Dedifferentiated amniotic fluid mesenchymal stem cell (primary cell): Measurements from ENCODE around the gene ODC1.

ENCODE experiments used
- DNase-seq: peaks from one replicate; pipeline ENCODE4 v3.0.0-alpha.2; 2016; ENCODE audit errors: extremely low spot score

The ODC1 gene

DNA sequence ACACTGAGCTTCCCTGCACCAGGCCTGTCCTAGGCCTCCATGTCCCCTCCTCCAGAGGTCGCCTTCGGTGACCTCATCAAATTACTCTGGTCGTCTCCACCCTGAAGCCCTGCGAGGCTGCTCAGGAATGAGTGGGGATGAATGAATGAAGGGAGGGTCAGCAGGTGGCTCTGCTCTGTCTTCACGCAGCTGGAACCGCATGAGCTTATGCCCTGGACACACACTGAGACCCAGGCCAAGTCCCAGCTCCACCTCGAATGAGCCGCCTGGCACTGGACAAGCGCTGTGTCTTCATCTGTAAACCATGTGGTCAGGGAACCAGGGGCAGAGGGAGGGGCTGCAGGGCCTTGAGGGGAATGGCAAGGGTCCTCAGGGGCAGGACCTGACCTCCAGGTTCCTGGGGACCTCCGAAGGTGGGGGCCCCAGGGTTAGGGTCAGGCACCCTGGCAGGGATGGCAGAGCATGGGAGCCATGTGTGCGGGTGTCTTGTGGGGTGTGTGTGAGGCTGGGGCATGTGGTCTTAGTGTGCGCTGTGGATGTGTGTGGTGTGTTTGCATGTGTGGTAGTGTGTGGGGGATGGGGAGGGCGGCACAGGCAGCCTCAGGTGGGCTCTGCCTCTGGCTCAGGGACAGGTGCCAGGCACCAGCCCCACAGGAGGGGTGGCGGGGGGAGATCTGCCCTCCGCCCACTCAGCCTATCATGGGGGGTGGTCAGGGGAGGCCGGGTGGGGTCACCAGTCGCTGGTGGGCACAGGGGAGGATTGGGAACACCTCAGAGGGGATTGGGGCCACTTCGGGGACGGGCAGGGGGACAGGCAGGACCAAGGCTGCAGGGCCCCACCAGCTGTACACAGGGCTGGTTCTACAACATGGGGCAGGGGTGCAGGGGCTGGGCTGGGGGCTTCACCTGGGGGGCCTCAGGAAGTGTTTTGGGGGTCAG is 13.9 kb downstream of the ODC1 start:
- no peak for DNase-seq

- DNase-seq: no peak
These were observed 14.7 kb downstream of the ODC1 start for GRCh38 chr2:10433264-10433946.

GRCh38 chr2:10432311-10433181 is 15.6 kb downstream of the ODC1 start:
- no peak for DNase-seq

- no peak for DNase-seq
These were observed 16.3 kb downstream of the ODC1 start for GRCh38 chr2:10431797-10432196.

- no peak for DNase-seq
These were observed 17.1 kb downstream of the ODC1 start for GRCh38 chr2:10430886-10431622.

GRCh38 chr2:10428924-10429323 is 19.2 kb downstream of the ODC1 start:
- no peak for DNase-seq

DNA sequence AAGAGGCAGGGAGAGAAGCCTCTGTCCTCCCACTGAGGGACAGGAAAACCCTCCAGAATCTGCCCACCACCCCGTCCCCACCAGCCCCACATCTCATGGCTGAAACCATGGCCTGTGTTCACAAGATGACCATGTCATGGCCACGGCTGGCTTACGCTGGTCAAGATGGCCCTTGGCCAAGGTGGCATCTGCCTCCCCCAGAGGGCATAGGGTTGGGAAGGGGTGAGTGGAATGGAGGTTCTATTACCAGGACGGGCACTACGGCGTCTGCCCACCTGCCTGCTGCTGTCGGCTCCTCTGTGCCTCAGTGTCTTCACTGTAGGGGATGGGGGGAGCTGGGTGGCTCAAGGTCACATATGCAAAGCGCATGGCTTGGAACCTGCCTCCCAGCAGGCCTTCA is 19.8 kb downstream of the ODC1 start:
- DNase-seq: no peak

- no peak for DNase-seq
These were observed 20.5 kb downstream of the ODC1 start for GRCh38 chr2:10427618-10427949.

DNA sequence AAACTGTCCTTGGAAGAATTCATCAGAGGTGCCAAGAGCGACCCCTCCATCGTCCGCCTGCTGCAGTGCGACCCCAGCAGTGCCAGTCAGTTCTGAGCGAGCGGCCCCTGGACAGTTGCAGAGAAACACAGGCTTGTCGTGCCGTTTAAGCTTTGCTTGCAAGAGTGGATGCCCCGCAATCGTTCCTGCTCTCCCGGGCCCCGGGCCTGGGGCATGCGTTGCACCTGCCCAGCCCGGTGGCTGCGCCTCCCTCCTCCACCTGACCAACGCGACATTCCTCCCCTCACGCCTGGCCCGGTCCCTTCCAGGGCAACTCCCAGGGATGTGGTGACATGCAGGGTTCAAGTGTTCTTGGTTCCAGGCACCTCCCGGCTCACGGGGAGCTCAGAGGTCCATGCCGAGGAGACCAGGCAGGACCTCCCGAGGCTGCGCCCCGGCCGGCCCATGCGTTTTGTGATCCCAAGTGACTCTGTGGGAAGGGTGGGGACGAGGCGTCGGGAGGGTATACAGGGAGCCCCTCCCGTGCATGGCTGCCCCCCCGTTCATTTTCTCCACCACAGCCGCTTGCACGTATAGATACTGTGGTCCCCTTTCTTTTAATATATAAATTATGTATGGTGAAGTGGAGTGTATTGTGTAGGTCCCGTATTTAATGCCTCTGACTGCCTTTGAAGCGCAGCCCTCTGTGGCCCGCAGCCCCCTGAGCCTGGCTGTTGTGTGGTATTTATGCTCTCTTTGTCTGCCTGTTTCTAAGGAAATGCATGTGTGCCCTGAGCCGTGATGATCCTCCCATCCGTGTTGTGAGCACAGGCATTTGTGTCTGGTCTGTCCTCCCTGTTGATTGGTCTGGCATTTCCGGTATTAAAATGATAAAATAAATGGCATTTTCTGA is 21.2 kb downstream of the ODC1 start:
- DNase-seq: no peak

DNA sequence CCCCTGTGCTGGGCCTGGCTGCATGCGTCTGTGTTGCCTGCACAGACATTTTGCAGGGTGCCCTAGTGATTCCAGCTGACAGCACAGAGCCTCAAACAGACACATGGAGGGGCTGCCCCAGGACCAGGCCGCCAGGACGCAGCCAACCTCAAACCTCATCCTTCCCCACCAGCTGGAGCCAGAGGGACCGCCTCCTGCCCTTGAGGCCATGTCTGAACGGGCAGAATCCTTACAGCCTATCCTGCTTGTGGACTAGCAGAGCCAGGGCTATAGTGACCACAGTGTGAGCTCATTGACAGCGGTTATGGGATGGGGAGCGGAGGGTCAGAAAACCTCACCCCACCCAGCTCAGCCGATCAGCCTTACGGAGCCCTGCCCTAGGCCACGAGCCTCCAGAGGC is 22.4 kb downstream of the ODC1 start:
- DNase-seq: no peak

DNA sequence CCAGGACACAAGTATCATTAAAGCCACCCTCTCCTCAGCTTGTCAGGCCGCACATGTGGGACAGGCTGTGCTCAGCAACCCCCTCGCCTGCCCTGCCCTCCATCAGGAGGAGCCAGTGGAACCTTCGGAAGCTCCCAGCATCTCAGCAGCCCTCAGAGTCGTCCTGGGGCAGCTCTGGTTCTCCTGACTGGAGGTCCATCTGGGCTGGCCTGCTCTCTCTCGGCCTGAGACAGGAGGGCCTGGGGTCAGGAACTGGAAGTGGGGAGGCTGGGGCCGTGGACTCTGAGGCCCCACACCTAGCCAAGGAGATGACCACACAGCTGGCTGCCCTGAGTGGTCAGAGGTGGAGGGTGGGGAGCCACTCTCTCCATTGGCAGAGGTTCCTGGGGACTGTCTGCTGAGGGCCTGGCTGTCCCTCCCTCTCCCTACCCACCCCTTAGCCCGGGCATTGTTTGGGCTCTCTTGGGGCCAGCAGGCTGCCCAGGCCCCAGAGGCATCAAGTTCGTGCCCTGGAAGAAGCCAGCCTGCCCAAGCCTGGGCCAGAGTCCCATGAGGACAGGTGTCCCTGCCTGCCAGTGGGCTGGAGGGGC is 23.1 kb downstream of the ODC1 start:
- DNase-seq: no peak

- no peak for DNase-seq
These were observed 24.1 kb downstream of the ODC1 start for GRCh38 chr2:10424051-10424450.

DNA sequence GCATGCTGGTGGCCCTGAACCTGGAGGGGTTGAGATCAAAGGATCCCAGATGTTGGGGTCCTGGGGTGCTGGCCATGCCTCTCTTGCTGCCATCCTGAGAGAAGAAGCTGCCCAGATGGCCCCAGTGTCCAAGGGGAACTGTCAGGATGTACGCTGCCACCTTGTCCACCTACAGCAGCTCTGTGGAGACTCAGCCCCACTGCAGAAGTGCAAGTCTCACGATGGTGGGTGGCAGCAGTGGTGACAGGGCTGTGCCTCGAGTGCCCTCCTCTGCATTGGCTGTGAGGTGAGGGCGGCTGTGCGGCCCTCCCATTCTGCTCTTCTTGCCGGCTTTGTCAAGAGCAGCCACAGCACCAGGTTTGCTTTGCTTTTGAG is 24.7 kb downstream of the ODC1 start:
- no peak for DNase-seq

- no peak for DNase-seq
These were observed 25.3 kb downstream of the ODC1 start for GRCh38 chr2:10422732-10423399.

DNA sequence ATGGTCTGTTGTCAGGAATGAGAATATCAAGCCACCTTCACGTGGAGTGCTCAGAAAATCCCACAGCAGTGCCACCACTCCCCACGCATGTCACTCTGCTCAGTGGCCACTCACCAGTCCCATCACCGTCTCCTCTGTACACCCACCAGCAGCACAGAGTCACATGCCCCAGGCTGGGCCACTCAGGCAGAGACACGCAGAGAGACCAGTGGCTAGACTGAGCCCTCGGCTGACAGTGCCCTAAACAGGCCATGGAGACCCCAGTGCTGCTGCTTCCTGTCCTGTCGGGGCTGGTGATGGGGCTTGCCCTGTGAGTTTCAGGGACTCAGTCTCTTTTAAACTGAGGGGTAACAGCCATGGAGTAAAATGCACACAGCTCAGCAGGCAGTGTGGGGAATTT is 25.9 kb downstream of the ODC1 start:
- no peak for DNase-seq

DNA sequence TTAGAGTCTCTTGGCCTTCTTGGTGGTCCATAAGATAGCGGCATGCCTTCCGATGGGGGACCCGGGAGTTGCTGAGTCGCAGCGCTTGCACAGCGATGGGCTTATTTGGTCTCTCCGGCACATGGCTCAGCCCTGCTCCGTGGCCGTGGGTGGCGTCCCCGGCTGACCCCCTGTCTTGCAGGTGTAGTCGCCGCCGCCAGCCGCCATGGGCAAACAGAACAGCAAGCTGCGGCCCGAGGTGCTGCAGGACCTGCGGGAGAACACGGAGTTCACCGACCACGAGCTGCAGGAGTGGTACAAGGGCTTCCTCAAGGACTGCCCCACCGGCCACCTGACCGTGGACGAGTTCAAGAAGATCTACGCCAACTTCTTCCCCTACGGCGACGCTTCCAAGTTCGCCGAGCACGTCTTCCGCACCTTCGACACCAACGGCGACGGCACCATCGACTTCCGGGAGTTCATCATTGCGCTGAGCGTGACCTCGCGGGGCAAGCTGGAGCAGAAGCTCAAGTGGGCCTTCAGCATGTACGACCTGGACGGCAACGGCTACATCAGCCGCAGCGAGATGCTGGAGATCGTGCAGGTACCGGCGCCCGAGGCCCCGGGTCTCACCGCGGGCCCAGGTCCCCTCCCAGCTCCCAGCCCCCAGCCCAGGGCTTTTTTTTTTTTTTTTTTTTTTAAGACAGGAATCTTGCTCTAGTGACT is 28.4 kb downstream of the ODC1 start:
- no peak for DNase-seq

GRCh38 chr2:10417551-10418335 is 30.4 kb downstream of the ODC1 start:
- no peak for DNase-seq

DNA sequence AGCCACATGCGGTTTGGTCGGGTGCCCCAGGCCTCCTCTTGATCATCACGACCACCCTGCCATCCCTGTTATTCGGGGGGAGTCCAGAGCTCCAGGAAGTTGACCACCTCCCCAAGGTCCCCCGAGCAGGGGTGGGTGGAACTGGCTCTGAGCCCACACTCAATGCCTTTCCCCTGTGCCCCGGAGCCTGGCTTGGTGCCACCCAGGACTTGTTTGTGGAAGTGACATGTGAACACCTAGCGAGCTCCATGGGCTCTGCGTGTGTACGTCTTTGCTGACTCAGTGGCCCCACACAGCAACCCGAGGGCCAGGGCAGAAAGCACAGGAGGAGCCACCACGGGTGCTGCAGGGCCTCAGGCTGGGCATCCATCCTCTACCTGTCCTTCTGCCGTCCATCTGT is 32.5 kb downstream of the ODC1 start:
- no peak for DNase-seq
